GM18907 (cell line): ENCODE results near the gene SLU7.

ENCODE experiments used
- ATAC-seq: cut with Tn5 transposase; IDR thresholded peaks from one replicate; pipeline ENCODE4 v1.9.1; 2021; ENCODE audit warnings: mild to moderate bottlenecking, moderate library complexity; ENCODE audit not compliant: unreplicated experiment

Gene SLU7

DNA sequence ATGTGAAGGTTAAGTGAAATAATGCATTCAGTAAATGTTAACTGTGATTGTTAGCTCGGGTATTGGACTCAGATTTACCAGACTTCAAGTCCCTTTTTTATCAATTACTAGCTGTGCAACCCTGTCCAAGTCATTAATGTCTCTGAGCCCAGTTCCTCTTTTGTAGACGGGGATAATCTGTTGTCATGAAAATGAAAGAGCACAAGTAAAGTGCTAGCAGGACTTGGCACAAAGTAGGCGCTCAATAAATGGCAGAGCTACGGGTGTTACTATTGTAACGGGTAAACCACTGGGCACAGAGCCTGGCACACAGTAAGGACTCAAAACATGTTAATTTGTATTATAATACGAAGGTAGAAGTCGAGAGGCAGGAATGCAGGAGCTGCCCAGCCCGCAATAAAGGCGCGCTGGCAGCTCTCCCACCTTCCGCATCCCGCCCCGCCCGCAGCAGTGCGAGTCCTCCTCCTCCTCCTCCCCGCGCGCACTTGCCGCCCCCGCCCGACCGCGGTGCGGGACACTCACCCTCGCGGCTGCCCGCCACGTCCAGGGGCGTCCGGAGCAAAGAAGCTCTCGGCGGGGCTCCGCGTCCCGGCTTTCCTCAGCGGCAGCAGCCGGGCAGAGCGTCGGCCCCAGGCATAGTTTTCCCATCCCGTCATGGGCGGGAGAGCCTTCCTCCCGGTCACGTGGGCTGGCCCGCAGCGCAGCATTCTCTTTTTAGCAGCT is 48.7 kb downstream of the SLU7 start, which contains the start of gene C1QTNF2:
Gene C1QTNF2, minus strand, starts transcription at position 637 of the 723 bp plus-strand sequence. CDS start 15,615 bp downstream, outside the sequence.
- no peak for ATAC-seq

- ATAC-seq, result no peak
These were observed 51.0 kb downstream of the SLU7 start for GRCh38 chr5:160367885-160368284.

- ATAC-seq, result no peak
These were observed 51.6 kb downstream of the SLU7 start for GRCh38 chr5:160367261-160367660.

GRCh38 chr5:160366230-160366629 is 52.7 kb downstream of the SLU7 start:
- ATAC-seq, result no peak

GRCh38 chr5:160363660-160364395 is 55.1 kb downstream of the SLU7 start:
- no peak for ATAC-seq

DNA sequence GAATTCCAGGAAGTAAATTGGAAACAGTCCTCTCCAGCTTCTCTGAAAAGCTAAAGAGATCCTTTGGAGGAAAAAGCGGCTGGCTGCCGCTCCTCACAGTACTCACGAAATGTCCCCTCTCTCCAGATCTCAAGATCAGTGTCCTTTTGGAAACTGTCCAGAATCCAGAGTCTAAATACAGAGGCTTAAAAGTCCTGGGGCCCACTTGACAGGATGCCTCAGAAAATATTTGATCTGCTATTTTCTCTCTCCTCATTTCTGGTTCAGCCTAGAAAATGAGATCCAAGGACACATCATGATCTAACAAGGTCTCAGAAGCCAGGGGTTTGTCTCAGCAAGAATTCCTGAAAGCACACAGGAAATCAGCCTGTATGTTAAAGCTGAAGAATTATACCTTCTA is 55.7 kb downstream of the SLU7 start:
- no peak for ATAC-seq

DNA sequence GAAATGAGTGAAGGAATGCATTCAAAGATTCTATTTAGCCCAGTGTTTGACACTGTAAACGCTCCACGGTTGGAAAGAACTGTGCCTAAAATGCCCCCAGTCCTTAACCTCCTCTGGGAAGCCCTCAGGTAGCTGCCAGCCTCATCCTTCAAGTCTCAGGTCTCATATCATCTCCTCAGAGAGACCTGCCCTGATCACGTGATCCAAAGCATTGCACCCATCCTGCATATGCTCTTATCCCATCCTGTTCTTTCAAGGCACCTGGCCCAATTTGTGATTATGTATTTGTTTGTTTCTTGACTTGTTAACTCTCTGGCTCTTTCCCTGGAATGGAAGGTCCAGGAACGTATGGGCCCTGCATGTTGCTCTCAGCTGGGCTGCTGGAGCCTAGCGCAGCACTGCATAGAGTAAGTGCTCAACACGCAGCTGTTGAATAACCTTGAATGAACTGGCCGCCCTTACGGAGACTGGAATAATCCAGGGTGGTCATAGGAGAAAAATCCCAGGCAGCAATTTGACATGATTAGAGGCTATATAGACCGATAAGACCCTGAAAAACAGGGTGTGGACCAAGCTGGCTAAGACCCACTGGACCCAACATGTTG is 57.2 kb downstream of the SLU7 start:
- ATAC-seq, result no peak

GRCh38 chr5:160360310-160360709 is 58.6 kb downstream of the SLU7 start:
- no peak for ATAC-seq

GRCh38 chr5:160359816-160360215 is 59.1 kb downstream of the SLU7 start:
- no peak for ATAC-seq

- no peak for ATAC-seq
These were observed 59.6 kb downstream of the SLU7 start for GRCh38 chr5:160359242-160359641.

DNA sequence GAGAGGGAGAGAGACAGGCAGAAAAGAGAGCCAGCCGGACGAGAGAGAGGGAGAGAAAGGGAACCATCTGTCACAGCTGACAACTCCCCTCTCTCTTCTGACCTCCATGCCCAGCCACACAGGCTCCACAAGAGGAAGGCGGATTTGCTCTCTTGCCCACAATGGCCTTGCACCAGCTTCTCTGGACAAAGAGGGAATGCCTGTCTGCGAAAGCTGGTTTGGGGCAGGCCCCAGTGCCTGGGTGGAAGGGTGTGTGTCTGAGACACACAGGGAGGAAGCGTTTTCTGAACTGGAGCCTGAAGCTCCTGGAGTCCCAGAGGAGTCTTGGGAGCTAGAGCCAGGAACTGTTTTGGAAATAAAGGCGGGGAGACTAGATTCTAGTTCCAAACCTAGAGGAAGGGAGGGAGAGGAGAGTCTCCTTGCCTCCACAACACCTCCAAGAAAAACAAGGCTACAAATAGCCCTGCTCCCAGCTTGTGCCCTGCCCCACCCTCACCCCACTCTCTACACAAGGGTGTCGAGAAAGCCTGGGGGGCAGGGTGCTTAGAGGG is 60.9 kb downstream of the SLU7 start:
- no peak for ATAC-seq

- ATAC-seq, result no peak
These were observed 61.5 kb downstream of the SLU7 start for GRCh38 chr5:160357394-160357793.

DNA sequence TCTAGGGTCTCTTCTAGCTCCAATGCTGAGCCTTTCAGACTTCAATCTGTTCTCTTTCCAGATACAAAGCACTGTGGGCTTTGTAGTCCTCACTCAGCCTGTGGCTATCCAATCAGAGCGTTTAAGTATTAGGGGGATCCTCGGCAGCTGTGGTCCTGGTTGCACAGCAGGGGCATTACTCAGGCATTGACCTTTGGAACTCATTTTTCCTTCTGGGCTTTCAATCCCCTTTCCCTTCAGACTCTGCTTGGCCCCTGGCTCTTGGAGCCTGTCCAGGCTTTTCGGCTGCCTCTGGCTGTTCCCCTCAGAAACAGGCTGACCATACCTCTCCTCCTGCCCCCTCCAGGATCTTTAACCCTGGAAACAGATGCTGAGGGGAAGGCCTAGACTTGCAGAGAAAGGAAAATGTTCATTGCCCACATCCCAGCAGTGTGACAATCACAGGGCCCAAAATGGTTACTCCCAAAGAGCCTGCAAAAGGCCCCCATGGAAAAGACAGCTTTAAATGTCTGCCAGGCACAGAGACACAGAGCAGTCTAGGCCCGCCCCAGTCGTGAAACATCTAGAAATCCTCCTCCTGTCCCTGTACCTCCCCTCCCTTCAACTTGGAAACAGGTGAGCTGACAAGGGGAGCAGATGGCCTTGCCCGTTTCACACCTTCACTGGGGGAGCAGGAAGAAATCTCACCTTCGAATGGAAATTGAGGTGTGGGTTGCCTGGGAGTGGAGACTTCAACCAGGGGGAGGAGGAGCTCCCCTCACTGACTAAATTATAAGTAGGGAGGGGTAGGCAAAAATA is 62.1 kb downstream of the SLU7 start:
- no peak for ATAC-seq

- no peak for ATAC-seq
These were observed 64.2 kb downstream of the SLU7 start for GRCh38 chr5:160354666-160355065.

DNA sequence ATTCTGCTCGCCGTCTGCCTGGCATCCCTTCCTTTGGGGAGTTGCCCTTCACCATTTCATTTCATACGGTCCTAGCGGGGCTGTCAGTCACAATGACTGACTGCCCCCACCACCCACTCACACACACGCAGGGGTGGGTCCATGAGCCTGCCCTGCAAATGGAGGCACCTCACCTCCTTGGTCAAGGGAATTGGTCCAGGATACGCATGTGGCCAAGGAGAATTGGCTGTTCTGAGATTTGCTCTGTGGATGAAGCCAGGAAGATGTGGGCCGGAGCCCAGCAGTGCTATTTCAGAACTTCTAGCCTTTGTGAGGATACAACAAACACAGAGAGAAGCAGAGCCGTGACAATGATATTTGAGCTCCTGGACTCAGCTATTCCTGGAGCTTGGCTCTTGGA is 65.5 kb downstream of the SLU7 start:
- ATAC-seq, result no peak

GRCh38 chr5:160352308-160352707 is 66.6 kb downstream of the SLU7 start:
- no peak for ATAC-seq
